Amniotic epithelial cell (primary cell): ENCODE measurements around the gene TARS1.

Experiments used
- DNase-seq: peaks from one replicate; pipeline ENCODE4 v3.0.0-alpha.2; 2010; ENCODE audit warnings: low read depth

Gene TARS1

GRCh38 chr5:33440482-33441240, at the start of gene TARS1:
TSS of gene TARS1 (plus strand) at chr5:33440965. CDS start at chr5:33441087, 122 bp downstream.
- DNase-seq = peak; percentile 100

GRCh38 chr5:33398501-33398900, 42.3 kb upstream of the TARS1 start:
- peak; percentile 26 for DNase-seq

DNA sequence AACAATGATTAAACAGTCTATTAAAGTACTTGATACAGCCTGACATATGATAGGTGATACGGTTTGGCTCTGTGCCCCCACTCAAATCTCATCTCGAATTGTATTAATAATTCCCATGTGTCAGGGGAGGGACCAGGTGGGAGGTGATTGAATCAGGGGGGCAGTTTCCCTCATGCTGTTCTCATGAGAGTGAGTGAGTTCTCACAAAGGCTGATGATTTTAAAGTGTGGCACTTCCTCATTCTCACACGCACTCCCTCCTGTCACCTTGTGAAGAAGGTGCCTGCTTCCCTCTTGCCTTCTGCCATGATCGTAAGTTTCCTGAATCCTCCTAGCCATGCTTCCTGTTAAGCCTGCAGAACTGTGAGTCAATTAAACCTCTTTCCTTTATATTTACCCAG, 40.1 kb upstream of the TARS1 start:
- no peak for DNase-seq

DNA sequence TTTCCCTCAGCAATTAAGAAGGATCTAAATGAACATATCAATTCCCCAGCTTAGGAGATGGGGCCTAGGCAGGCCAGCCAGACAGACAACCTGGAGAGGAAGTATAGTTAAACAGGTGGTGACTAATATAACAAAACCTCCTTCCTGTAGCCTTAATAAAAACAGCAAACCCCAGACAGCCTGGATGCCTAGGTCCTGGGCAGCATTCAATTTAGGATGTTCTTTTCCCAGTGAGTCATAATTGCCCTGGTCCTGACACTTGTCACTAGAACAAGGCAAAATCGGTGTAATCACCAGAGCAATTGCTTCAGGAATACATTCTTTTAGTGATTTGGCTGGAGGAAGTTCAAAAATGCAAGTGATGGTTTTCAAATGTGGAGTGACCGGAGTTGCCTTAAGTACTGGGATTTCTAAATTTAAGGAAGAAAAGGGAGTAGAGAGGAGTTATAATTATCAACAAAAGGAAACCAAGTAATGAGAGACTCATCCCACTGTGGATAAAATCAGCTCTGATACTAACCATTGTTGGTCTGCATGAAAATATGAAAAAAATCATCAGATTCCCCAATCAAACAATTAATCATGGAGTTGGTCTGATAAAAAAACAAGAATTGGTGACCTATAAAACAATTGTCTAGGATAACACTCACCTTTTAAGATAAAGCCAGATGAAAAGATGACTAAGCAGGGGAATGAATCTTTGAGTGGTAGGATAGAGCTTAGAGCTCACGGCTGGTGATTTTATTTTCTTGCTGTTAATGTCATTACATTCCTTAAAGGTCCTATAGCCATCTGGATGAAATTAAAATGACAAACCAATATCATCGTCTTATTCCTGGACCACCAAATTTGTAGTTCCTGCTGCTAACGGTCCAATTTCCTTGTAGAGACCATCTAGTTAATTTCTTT, 39.0 kb upstream of the TARS1 start:
- DNase-seq = peak; percentile 8

GRCh38 chr5:33403187-33403586, 37.6 kb upstream of the TARS1 start:
- DNase-seq = no peak

DNA sequence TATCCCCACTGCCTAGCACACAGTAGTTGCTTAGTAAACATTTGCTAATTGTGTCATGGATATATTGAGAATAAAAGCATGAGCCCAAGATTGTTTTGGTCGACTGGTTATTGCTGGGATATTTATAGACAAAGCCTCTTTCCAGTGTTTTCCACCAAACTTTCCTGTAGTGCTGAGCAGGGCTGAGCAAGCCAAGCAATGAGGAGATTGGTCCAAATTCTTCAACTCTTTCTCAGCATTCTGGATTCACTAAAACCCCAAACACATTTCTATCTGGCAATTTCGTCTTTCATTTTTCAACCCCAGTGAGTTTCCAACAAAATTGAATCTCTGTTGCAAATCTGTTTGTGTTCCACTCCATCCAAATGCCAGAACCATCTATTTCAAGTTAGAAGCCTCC, 31.9 kb upstream of the TARS1 start:
- no peak for DNase-seq

DNA sequence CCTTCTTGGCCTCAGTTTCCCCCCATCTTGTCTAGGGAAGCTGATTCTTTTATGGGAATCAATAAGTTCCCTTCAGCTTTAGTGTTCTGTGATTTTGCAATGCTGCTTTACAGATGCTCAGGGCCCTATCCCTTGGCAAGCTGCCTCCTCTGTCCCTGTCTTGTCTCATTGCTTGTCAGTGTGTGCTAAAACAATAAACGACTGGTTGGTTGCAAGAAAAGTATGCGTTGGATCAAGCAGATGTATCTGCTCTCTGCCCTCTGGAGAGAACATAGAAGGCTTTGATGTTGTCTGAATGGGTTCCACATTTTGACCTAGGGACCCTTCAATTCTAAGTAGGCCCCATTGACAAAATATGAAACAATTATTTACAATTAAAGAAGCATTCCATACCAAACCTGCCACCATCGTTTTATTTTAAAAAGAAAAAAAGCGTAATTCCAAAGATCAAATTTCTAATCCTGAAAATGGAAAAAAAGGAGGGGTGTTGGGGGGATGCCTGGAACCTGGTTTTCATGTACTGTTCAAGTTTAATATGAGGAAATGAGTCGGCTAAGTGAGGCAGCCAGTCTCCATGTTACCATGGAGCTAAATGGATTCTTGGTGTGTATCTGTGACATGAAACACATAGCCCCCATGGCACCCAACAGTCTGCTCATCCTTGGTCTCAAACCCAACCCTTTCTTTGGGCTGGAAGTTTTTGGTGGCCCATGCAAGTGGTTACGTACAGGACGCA, 31.2 kb upstream of the TARS1 start:
- DNase-seq = peak; percentile 81

GRCh38 chr5:33410221-33410620, 30.5 kb upstream of the TARS1 start:
- DNase-seq = no peak

GRCh38 chr5:33411498-33411897, 29.3 kb upstream of the TARS1 start:
- DNase-seq = no peak

- DNase-seq = no peak
These were observed 24.9 kb upstream of the TARS1 start for GRCh38 chr5:33415811-33416354.

DNA sequence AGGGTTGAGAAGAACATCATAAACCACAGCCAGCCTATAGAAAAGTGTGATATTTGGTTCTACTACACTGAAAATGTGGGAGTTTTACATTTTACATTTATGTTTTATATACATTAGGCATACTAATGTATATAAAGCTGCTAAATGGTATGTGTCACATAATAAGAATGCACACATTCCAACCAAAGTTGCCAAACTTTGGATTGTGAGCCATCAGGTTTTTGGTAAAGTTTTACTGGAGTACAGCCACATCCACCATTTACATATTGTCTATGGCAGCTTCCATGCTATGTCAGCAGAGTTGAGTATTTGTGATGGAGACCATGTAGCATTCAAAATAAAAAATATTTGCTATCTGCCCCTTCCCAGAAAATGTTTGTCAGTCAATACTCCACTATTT, 23.1 kb upstream of the TARS1 start:
- no peak for DNase-seq

GRCh38 chr5:33420946-33421345, 19.8 kb upstream of the TARS1 start:
- no peak for DNase-seq

- peak; percentile 21 for DNase-seq
These were observed 18.6 kb upstream of the TARS1 start for GRCh38 chr5:33422191-33422590.

DNA sequence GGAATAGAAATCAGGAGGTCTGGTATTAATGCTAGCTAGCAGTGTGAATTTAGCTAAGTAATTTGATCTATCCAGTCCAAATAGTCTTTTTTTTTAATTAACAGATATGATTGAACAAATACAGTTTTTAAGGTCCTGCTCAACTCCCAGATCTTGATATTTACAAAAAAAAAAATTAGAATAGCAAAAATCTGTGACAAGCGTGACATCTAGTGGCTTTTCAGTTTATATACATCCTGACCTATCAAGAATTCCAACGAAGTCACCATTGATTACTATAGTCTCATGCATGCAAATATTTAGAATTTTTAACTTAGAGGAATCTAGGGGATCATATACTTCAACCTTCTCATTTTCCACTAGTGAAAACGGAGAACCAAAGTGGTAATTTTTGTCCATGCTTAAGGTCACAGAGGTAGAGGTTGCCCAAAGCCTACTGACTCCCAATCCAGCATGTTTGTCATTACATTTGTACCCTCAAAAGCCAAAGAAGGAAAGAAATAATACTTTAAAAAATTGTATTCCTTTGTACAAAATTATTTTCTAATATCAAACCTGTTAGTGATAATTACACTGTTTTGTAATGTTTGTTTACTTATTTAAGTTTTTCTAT, 17.6 kb upstream of the TARS1 start:
- peak; percentile 36 for DNase-seq

GRCh38 chr5:33425314-33425713, 15.5 kb upstream of the TARS1 start:
- DNase-seq = no peak

DNA sequence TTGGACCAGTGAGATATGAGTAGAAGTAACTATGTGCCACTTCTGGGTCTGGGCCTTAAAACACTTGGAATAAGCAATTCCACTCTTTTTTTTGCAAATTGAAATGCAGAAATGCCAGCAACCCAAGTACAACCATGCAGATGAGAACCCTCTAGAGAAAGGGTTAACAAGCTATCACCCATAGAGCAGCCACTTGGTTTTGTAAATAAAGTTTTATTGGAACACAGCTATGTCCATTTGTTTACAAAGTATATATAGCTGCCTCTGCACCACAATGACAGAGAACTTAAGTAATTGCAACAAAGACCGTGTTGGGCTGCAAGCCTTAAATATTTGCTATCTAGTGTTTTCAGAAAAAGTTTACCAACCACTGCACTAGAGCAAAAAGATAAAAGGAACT, 9.8 kb upstream of the TARS1 start:
- DNase-seq = no peak

GRCh38 chr5:33432656-33433055, 8.1 kb upstream of the TARS1 start:
- no peak for DNase-seq

- peak; percentile 49 for DNase-seq
These were observed 7.2 kb upstream of the TARS1 start for GRCh38 chr5:33433303-33434240.

DNA sequence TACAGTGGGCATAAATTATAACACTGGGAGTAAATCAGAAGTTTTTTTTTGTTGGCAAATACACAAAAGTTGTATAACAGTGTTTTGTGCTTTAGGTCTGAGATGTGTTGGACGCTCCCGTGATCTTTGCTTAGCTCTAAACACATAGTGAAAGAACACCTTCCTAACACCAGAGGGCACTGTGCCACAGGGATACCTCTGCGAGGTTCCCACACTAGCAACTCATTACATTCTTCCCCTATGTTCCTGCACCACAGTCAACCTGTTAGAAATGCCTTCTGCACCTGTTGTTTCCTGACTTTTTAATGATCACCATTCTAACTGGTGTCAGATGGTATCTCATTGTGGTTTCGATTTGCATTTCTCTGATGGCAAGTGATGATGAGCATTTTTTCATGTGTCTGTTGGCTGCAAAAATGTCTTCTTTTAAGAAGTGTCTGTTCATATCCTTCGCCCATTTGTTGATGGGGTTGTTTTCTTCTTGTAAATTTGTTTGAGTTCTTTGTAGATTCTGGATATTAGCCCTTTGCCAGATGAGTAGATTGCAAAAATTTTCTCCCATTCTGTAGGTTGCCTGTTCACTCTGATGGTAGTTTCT, 4.8 kb upstream of the TARS1 start:
- peak; percentile 70 for DNase-seq

DNA sequence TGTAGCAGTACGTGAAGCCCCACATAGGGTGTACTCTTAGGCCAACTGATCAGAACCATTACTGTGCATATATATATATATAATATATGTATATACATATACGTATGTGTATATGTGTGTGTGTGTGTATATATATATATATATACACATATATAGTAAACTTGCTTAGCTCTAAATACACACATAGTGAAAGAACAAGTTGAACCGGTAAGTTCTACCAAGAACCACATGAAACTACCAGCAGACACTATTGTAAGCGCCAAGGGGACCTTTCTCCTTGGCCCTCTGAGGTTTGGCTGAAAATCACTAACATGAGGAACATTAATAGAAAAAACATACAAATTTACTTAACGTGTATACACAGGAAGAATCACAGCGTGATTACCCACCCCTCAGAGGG, 1.8 kb upstream of the TARS1 start:
- no peak for DNase-seq
